Natural killer cell (primary cell): ENCODE measurements around the gene SPRYD4. TPM values are rescaled to one million over a fixed set of nuclear protein-coding genes. Genes with fewer than 3 reads are reported as not detected.

Experiments used
- ATAC-seq, 3 donors: fragments of 150-1000 bp in 2 of 3; fragments of 200-7000 bp in 1 of 3; cut with Tn5 transposase; 1 replicate in 1 of 3; 2 replicates in 2 of 3; pipeline ENCODE4 v1.10.0; 2021; ENCODE audit warnings: mild to moderate bottlenecking in 2 of 3, moderate library complexity in 2 of 3
- DNase-seq, 2 donors: peaks; one replicate each; pipeline versions ENCODE4 v3.0.0 to v3.0.0-alpha.2; 2013 to 2021; ENCODE audit warnings: mixed read lengths in 1 of 2
- H3K27ac ChIP-seq: one replicate; pipeline ENCODE4 v1.5.1; 2013; ENCODE audit warnings: mild to moderate bottlenecking, low read length
- H3K27me3 ChIP-seq: one replicate; pipeline ENCODE4 v1.6.1; 2013; ENCODE audit warnings: low read length; ENCODE audit not compliant: control insufficient read depth, insufficient read depth
- H3K36me3 ChIP-seq: one replicate; pipeline ENCODE4 v1.6.1; 2013; ENCODE audit warnings: low read length; ENCODE audit not compliant: control insufficient read depth, insufficient read depth
- H3K4me1 ChIP-seq: one replicate; pipeline ENCODE4 v1.6.1; 2013; ENCODE audit warnings: low read length; ENCODE audit not compliant: control insufficient read depth, insufficient read depth
- H3K4me3 ChIP-seq: one replicate; pipeline ENCODE4 v1.5.1; 2013; ENCODE audit warnings: low read length
- H3K9me3 ChIP-seq: one replicate; pipeline ENCODE4 v1.6.1; 2013; ENCODE audit warnings: low read length; ENCODE audit not compliant: control insufficient read depth, insufficient read depth
- H3K27ac Mint-ChIP-seq, 2 donors: one replicate each; pipeline ENCODE4 v1.8.0; 2022; ENCODE audit warnings: mild to moderate bottlenecking in 2 of 2, mixed read lengths in 2 of 2, moderate library complexity in 1 of 2
- H3K27me3 Mint-ChIP-seq, 2 donors: one replicate each; pipeline ENCODE4 v1.8.0; 2022; ENCODE audit warnings: low read depth in 2 of 2, mixed read lengths in 2 of 2
- H3K36me3 Mint-ChIP-seq: one replicate; pipeline ENCODE4 v1.8.0; 2022; ENCODE audit warnings: mixed read lengths
- H3K4me1 Mint-ChIP-seq, 2 donors: one replicate each; pipeline ENCODE4 v1.8.0; 2022; ENCODE audit warnings: mixed read lengths in 2 of 2
- H3K4me3 Mint-ChIP-seq: one replicate; pipeline ENCODE4 v1.8.0; 2022; ENCODE audit warnings: mild to moderate bottlenecking, moderate library complexity, mixed read lengths
- H3K9me3 Mint-ChIP-seq, 2 donors: one replicate each; pipeline ENCODE4 v1.8.0; 2022; ENCODE audit warnings: mixed read lengths in 2 of 2
- WGBS: methylation state at CpG from one replicate; pipeline ENCODE4 v1.1.7; 2013; ENCODE audit warnings: missing lambda C conversion rate; ENCODE audit not compliant: insufficient coverage; 5-methylcytosine and 5-hydroxymethylcytosine counted together
- intact Hi-C: fragments of 100-400 bp; cut with micrococcal nuclease; formaldehyde crosslinking; loops from one replicate; pipeline ENCODE4 v1.14.2; 2022
- total RNA-seq, 4 donors: library from RNA; stranded (reverse); fragments of 120-200 nt in 1 of 4; gene quantifications; one replicate each; pipeline versions ENCODE4 v1.2.3 to v1.2.4, GENCODE V29; 2013 to 2022
- TF ChIP-seq, protein P1 (sequence below): fragments of 200-600 bp; IDR thresholded peaks from one replicate; pipeline ENCODE4 v1.8.0; 2022; ENCODE audit warnings: antibody characterized with exemption

Gene SPRYD4
- total RNA-seq, 3 donors from 2014 or later (not counting 1 experiment from before 2014, with no cell fraction given), result 5.6 to 6.2 (median 5.6) TPM

DNA sequence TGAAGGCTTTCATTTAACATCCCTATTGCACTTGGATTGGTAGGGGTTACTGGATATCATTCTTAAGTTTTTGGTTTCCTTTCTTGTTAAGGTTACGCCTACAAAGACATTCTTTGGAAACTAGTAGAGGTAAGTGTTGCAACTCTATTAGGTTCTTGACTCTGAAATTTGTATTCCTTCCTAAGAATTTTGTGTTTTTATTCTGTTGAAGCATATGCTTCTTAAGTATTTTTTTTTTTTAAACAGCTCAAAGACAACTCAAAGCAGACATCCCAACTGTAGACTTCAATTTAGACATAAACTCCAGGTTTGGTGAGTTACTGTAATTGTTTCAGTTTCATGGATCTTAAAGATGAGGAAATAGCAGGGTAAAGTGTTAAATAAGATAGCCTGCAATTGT lies 52.1 kb downstream of the SPRYD4 start:
- peak overlapping the region in 1 of 2 donors; percentile 88 for H3K27ac Mint-ChIP-seq
- no peaks in the 10 kb centered on the region for H3K9me3 Mint-ChIP-seq
- H3K4me1 Mint-ChIP-seq, result peaks cover 23 to 30% of the 10 kb centered on the region in 2 donors
- H3K9me3 ChIP-seq, result no peaks in the 10 kb centered on the region
- H3K36me3 Mint-ChIP-seq, result no peaks in the 10 kb centered on the region
- no peak overlapping the region for H3K4me3 ChIP-seq
- no peak overlapping the region for H3K27ac ChIP-seq
- intact Hi-C loops, result loop anchor here (2.0 kb wide), 1 partner anchor 110 kb away; the partner anchor contains the start of gene BAZ2A
- H3K27me3 Mint-ChIP-seq, result no peaks in the 10 kb centered on the region
- peaks cover 11% of the 10 kb centered on the region for H3K4me1 ChIP-seq
- no peak for ATAC-seq
- DNase-seq, result no peak
- no peaks in the 10 kb centered on the region for H3K36me3 ChIP-seq
- H3K27me3 ChIP-seq, result no peaks in the 10 kb centered on the region
- H3K4me3 Mint-ChIP-seq, result peak overlapping the region; percentile 98
- TF ChIP-seq, protein P1, sequence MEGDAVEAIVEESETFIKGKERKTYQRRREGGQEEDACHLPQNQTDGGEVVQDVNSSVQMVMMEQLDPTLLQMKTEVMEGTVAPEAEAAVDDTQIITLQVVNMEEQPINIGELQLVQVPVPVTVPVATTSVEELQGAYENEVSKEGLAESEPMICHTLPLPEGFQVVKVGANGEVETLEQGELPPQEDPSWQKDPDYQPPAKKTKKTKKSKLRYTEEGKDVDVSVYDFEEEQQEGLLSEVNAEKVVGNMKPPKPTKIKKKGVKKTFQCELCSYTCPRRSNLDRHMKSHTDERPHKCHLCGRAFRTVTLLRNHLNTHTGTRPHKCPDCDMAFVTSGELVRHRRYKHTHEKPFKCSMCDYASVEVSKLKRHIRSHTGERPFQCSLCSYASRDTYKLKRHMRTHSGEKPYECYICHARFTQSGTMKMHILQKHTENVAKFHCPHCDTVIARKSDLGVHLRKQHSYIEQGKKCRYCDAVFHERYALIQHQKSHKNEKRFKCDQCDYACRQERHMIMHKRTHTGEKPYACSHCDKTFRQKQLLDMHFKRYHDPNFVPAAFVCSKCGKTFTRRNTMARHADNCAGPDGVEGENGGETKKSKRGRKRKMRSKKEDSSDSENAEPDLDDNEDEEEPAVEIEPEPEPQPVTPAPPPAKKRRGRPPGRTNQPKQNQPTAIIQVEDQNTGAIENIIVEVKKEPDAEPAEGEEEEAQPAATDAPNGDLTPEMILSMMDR, result no peak
- no CpG with 5 or more reads among the region's 1 CpG for WGBS

DNA sequence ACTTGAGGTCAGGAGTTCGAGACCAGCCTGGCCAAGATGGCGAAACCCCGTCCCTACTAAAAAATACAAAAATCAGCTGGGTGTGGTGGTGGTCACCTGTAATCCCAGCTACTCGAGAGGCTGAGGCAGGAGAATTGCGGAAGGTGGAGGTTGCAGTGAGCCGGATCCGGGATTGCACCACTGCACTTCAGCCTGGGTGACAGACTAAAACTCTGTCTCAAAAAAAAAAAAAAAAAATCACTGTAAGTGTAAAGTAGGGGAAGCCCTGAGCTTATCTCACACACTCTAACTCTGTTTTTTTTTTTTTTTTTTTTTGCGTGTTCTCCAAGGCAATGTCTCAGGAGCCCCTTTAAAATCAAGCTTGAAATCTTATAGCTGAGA lies 52.8 kb downstream of the SPRYD4 start:
- no peaks in the 10 kb centered on the region for H3K9me3 Mint-ChIP-seq
- intact Hi-C loops, result loop anchor here (2.0 kb wide), 1 partner anchor 110 kb away; the partner anchor contains the start of gene BAZ2A

DNA sequence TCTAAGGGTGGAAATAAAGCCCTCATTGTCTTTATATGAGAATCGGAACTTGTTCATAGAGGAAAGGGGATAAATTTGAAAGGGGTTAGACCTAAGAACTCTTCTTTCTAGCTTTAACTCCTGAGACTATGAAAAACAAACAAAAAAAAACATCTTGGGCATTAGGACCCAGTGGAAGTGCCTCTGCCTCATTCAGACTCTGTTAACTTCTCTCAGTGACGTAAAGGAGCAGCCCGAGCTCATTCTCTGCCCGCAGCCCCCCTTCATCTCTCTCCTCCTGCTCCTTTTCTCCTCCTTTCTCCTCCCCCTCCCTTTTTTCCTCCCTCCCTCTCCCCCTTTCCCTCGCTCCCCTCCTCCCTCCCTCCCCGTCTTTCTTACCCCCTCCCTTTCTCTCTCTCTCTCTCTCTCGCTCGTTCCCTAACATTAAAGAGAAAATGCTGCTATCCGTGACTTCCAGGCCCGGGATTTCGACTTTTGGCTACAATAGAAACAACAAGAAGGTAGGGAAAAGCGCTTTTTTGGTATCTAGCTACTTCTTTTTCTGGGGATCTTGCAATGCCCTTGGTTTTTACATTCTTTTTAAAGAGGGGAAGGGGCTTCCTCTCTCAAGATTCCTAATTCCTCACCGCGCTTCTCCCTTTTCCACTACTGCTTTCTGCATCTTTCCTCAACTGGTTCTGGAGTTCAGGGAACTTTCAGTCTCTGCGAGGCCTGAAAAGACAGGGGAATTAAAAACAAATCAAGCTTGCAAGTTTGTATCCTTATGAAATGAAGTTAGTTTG lies 53.4 kb downstream of the SPRYD4 start, which contains the start of gene RBMS2:
RBMS2 (plus strand) TSS at position 231 of the 782 bp plus-strand sequence; CDS start at position 435, 204 bp downstream.
- no peaks in the 10 kb centered on the region for H3K27me3 ChIP-seq
- DNase-seq, result peak; percentile 25 to 80
- H3K4me1 Mint-ChIP-seq, result peaks cover 23 to 30% of the 10 kb centered on the region in 2 donors
- H3K27ac Mint-ChIP-seq, result peak within 1 kb of the TSS; percentile 70 to 88
- no peaks in the 10 kb centered on the region for H3K9me3 ChIP-seq
- peaks cover 11% of the 10 kb centered on the region for H3K4me1 ChIP-seq
- peak within 1 kb of the TSS; percentile 40 for H3K4me3 ChIP-seq
- no peaks in the 10 kb centered on the region for H3K9me3 Mint-ChIP-seq
- intact Hi-C loops, result loop anchor here (2.0 kb wide), 1 partner anchor 109 kb away; the partner anchor contains the start of gene BAZ2A
- H3K27me3 Mint-ChIP-seq, result no peaks in the 10 kb centered on the region
- peak within 1 kb of the TSS; percentile 48 for H3K27ac ChIP-seq
- peak within 1 kb of the TSS; percentile 98 for H3K4me3 Mint-ChIP-seq
- no peaks in the 10 kb centered on the region for H3K36me3 ChIP-seq
- no peaks in the 10 kb centered on the region for H3K36me3 Mint-ChIP-seq
- WGBS, result under 1% methylated on average over 10 of the region's 15 CpGs
- TF ChIP-seq, protein P1, result no peak
- ATAC-seq, result peak; percentile 92 to 94 (median 92)

More for the DNA sequence above, 52.8 kb downstream of the SPRYD4 start:
- no peaks in the 10 kb centered on the region for H3K9me3 ChIP-seq
- 60% methylated on average over 2 of the region's 8 CpGs for WGBS
- Mint-ChIP-seq H3K36me3 (no peaks in the 10 kb centered on the region), H3K4me1 (peaks cover 23 to 30% of the 10 kb centered on the region in 2 donors), H3K27me3 (no peaks in the 10 kb centered on the region), H3K4me3 (peak overlapping the region; percentile 98), H3K27ac (peak overlapping the region; percentile 70 to 88)
- peak; percentile 74 to 79 (median 75) for ATAC-seq
- TF ChIP-seq, protein P1, result no peak
- peaks cover 11% of the 10 kb centered on the region for H3K4me1 ChIP-seq
- H3K27me3 ChIP-seq, result no peaks in the 10 kb centered on the region
- DNase-seq, result no peak
- H3K4me3 ChIP-seq, result peak overlapping the region; percentile 40
- peak overlapping the region; percentile 48 for H3K27ac ChIP-seq
- no peaks in the 10 kb centered on the region for H3K36me3 ChIP-seq
